ENCODE data around the gene RNF222.

RNF222 gene

DNA sequence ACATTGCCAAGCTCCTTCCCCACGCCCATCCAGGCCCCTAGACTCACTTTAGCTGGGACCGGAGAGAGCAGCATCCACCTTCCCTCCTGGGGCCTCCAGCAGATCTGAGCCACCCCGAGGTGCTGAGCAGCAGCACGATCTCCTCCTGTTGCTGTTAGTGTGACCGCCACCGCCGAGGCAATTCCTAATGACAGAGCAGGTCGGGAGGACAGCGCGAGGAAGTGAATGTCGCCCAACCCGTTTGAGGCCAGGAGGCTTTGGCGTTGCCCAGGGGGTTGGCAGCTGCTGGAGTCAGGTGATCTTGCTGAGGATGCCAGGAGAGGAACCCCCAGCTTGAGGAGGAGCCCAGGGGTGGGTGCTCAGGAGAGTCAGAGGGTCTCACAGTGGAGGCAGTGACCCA, at the start of gene RNF222:
Gene RNF222 (minus strand): TSS at position 192 of the 400 bp plus-strand sequence. CDS start 4,366 bp downstream, outside the sequence.
- Histone ChIP-seq H3K9me3 (ENCODE audit: low read depth, low read length) (no peaks in the 10 kb centered on the region), H3K27ac (no peak within 1 kb of the TSS), H3K9ac (ENCODE audit: insufficient read length) (no peak within 1 kb of the TSS), H3K4me3 (no peak within 1 kb of the TSS), H3K36me3 (ENCODE audit: insufficient read depth, low read length) (no peaks in the 10 kb centered on the region)
- DNase-seq (ENCODE audit: low read depth, low spot score) = no peak
- TF ChIP-seq POLR2AphosphoS5 (IDR thresholded peaks at IDR 0.05; ENCODE audit: borderline replicate concordance, low read depth, low read length) (no peak), EZH2 (IDR thresholded peaks at IDR 0.05) (no peak), FOXP2 (optimal IDR thresholded peaks at IDR 0.05; ENCODE audit: control extremely low read depth, extremely low read length, insufficient read depth) (no peak)

GRCh38 chr17:8445536-8445935, 47.9 kb upstream of the RNF222 start:
- H3K36me3 ChIP-seq (ENCODE audit: insufficient read depth, low read length) = peaks cover 28% of the 10 kb centered on the region
- no peak for DNase-seq (ENCODE audit: low read depth, low spot score)
- peak overlapping the region; percentile 72 for H3K4me3 ChIP-seq
- peak overlapping the region; percentile 89 for H3K27ac ChIP-seq
- H3K9me3 ChIP-seq (ENCODE audit: low read depth, low read length) = no peaks in the 10 kb centered on the region
- H3K9ac ChIP-seq (ENCODE audit: insufficient read length) = peak overlapping the region; percentile 58
- TF ChIP-seq POLR2AphosphoS5 (IDR thresholded peaks at IDR 0.05; ENCODE audit: borderline replicate concordance, low read depth, low read length) = no peak
- TF ChIP-seq EZH2 (IDR thresholded peaks at IDR 0.05) = no peak
- no peak for TF ChIP-seq FOXP2 (optimal IDR thresholded peaks at IDR 0.05; ENCODE audit: control extremely low read depth, extremely low read length, insufficient read depth)

GRCh38 chr17:8444494-8444893, 46.9 kb upstream of the RNF222 start:
- peaks cover 25% of the 10 kb centered on the region for H3K36me3 ChIP-seq (ENCODE audit: insufficient read depth, low read length)
- no peak for TF ChIP-seq FOXP2 (optimal IDR thresholded peaks at IDR 0.05; ENCODE audit: control extremely low read depth, extremely low read length, insufficient read depth)
- no peak for TF ChIP-seq POLR2AphosphoS5 (IDR thresholded peaks at IDR 0.05; ENCODE audit: borderline replicate concordance, low read depth, low read length)
- TF ChIP-seq EZH2 (IDR thresholded peaks at IDR 0.05) = no peak
- no peak overlapping the region for H3K9ac ChIP-seq (ENCODE audit: insufficient read length)
- peak overlapping the region; percentile 15; the same call in 1 of the 2 replicates for H3K4me3 ChIP-seq
- H3K9me3 ChIP-seq (ENCODE audit: low read depth, low read length) = no peaks in the 10 kb centered on the region
- DNase-seq (ENCODE audit: low read depth, low spot score) = no peak
- peak overlapping the region; percentile 89; the same call in 1 of the 2 replicates for H3K27ac ChIP-seq

GRCh38 chr17:8443756-8444155, 46.1 kb upstream of the RNF222 start:
- H3K9ac ChIP-seq (ENCODE audit: insufficient read length) = no peak overlapping the region

DNA sequence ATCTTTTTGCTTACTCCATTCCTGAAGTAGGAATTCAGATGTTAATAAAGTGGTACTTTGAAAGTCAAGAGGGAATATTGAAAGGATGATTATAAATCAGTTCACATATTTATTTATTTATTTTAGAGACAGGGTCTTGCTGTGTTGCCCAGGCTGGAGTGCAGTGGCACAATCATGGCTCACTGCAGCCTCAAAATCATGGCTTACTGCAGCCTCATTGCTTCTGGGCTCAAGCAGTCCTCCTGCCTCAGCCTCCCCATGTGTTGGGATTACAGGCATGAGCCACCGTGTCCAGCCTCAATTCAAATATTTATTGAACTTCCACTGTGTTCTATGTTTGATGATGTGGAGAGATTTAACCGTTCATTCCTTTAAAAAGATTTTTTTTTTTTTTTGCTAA, 44.7 kb upstream of the RNF222 start:
- Histone ChIP-seq H3K4me3 (no peak overlapping the region), H3K36me3 (ENCODE audit: insufficient read depth, low read length) (peaks cover 17% of the 10 kb centered on the region), H3K9ac (ENCODE audit: insufficient read length) (no peak overlapping the region), H3K9me3 (ENCODE audit: low read depth, low read length) (no peaks in the 10 kb centered on the region), H3K27ac (no peak overlapping the region)
- no peak for DNase-seq (ENCODE audit: low read depth, low spot score)
- TF ChIP-seq FOXP2 (optimal IDR thresholded peaks at IDR 0.05; ENCODE audit: control extremely low read depth, extremely low read length, insufficient read depth) = no peak
- no peak for TF ChIP-seq POLR2AphosphoS5 (IDR thresholded peaks at IDR 0.05; ENCODE audit: borderline replicate concordance, low read depth, low read length)
- no peak for TF ChIP-seq EZH2 (IDR thresholded peaks at IDR 0.05)

More at GRCh38 chr17:8443756-8444155, 46.1 kb upstream of the RNF222 start:
- no peaks in the 10 kb centered on the region for H3K9me3 ChIP-seq (ENCODE audit: low read depth, low read length)
- peak overlapping the region; percentile 89; the same call in 1 of the 2 replicates for H3K27ac ChIP-seq
- H3K36me3 ChIP-seq (ENCODE audit: insufficient read depth, low read length) = peaks cover 23% of the 10 kb centered on the region
- TF ChIP-seq EZH2 (IDR thresholded peaks at IDR 0.05) (no peak), POLR2AphosphoS5 (IDR thresholded peaks at IDR 0.05; ENCODE audit: borderline replicate concordance, low read depth, low read length) (no peak), FOXP2 (optimal IDR thresholded peaks at IDR 0.05; ENCODE audit: control extremely low read depth, extremely low read length, insufficient read depth) (no peak)
- no peak for DNase-seq (ENCODE audit: low read depth, low spot score)
- no peak overlapping the region for H3K4me3 ChIP-seq

DNA sequence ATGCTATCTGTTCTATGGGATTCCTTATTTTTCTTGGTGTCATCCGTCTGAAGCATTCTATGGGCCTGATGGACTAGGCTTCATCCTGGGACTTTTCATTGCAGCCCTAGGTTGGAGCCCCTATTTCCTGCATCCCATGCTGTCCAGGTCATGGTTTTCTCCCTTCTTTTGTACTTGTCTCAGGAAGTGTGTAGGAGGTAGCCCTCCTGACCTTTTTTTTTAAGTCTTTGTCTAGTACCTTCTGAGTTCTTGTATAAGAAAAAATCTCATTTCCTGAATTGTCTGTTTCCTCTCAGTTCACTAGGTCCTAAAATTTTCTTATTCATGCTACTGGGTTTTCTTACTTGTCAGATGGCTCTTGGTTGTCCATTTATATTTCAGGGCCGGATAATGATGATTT, 44.1 kb upstream of the RNF222 start:
- no peak overlapping the region for H3K4me3 ChIP-seq
- H3K9ac ChIP-seq (ENCODE audit: insufficient read length) = no peak overlapping the region
- TF ChIP-seq EZH2 (IDR thresholded peaks at IDR 0.05) (no peak), POLR2AphosphoS5 (IDR thresholded peaks at IDR 0.05; ENCODE audit: borderline replicate concordance, low read depth, low read length) (no peak), FOXP2 (optimal IDR thresholded peaks at IDR 0.05; ENCODE audit: control extremely low read depth, extremely low read length, insufficient read depth) (no peak)
- H3K27ac ChIP-seq = peak overlapping the region; percentile 55
- no peak for DNase-seq (ENCODE audit: low read depth, low spot score)
- peaks cover 17% of the 10 kb centered on the region for H3K36me3 ChIP-seq (ENCODE audit: insufficient read depth, low read length)
- H3K9me3 ChIP-seq (ENCODE audit: low read depth, low read length) = no peaks in the 10 kb centered on the region

- H3K9me3 ChIP-seq (ENCODE audit: low read depth, low read length) = no peaks in the 10 kb centered on the region
- DNase-seq (ENCODE audit: low read depth, low spot score) = no peak
These were observed 42.1 kb upstream of the RNF222 start for GRCh38 chr17:8439681-8440080.

DNA sequence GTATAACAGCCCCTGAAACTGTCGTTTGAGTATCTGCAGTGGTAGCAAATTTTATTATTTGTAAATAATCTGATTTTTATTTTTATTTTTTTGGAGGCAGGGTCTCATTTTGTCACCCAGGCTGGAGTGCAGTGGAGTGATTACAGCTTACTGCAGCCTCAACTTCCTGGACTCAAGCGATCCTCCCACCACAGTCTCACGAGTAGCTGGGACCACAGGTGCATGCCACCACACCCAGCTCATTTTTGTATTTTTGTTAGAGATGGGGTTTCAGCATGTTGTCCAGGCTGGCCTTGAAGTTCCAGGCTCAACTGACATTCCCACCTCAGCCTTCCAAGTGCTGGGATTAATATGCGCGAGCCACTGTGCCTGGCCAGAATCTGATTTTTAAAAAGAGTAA, 40.8 kb upstream of the RNF222 start:
- Histone ChIP-seq H3K27ac (no peak overlapping the region), H3K9ac (ENCODE audit: insufficient read length) (no peak overlapping the region), H3K9me3 (ENCODE audit: low read depth, low read length) (no peaks in the 10 kb centered on the region), H3K4me3 (no peak overlapping the region), H3K36me3 (ENCODE audit: insufficient read depth, low read length) (peaks cover 12% of the 10 kb centered on the region)
- DNase-seq (ENCODE audit: low read depth, low spot score) = no peak
- TF ChIP-seq EZH2 (IDR thresholded peaks at IDR 0.05) (no peak), POLR2AphosphoS5 (IDR thresholded peaks at IDR 0.05; ENCODE audit: borderline replicate concordance, low read depth, low read length) (no peak), FOXP2 (optimal IDR thresholded peaks at IDR 0.05; ENCODE audit: control extremely low read depth, extremely low read length, insufficient read depth) (no peak)

More at GRCh38 chr17:8439681-8440080, 42.1 kb upstream of the RNF222 start:
- H3K9ac ChIP-seq (ENCODE audit: insufficient read length) = no peak overlapping the region
- no peak overlapping the region for H3K4me3 ChIP-seq
- no peak overlapping the region for H3K27ac ChIP-seq
- H3K36me3 ChIP-seq (ENCODE audit: insufficient read depth, low read length) = peaks cover 16% of the 10 kb centered on the region
- TF ChIP-seq POLR2AphosphoS5 (IDR thresholded peaks at IDR 0.05; ENCODE audit: borderline replicate concordance, low read depth, low read length) = no peak
- no peak for TF ChIP-seq EZH2 (IDR thresholded peaks at IDR 0.05)
- no peak for TF ChIP-seq FOXP2 (optimal IDR thresholded peaks at IDR 0.05; ENCODE audit: control extremely low read depth, extremely low read length, insufficient read depth)

DNA sequence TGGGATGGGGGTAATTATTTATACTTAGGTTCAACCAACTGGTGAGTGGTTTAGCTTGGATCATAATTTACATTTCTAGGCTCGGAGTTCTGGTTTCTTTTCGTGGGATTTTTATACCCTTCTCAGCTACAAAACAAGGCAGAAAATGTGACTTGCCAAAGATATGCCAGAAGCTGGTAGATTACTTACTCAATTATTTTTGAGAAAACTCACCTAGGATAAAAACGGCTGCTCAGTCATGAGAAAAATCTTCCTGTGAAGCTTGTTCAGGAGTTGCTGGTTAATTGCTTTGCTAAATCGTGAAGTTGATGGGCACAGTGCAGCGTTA, 39.2 kb upstream of the RNF222 start:
- TF ChIP-seq POLR2AphosphoS5 (IDR thresholded peaks at IDR 0.05; ENCODE audit: borderline replicate concordance, low read depth, low read length) = no peak
- no peak for TF ChIP-seq EZH2 (IDR thresholded peaks at IDR 0.05)
- TF ChIP-seq FOXP2 (optimal IDR thresholded peaks at IDR 0.05; ENCODE audit: control extremely low read depth, extremely low read length, insufficient read depth) = no peak

More for the DNA sequence above, 39.2 kb upstream of the RNF222 start:
- peak overlapping the region; percentile 92 for H3K4me3 ChIP-seq
- no peaks in the 10 kb centered on the region for H3K9me3 ChIP-seq (ENCODE audit: low read depth, low read length)
- no peak for DNase-seq (ENCODE audit: low read depth, low spot score)
- no peak overlapping the region for H3K27ac ChIP-seq
- peaks cover 12% of the 10 kb centered on the region for H3K36me3 ChIP-seq (ENCODE audit: insufficient read depth, low read length)
- peak overlapping the region; percentile 95 for H3K9ac ChIP-seq (ENCODE audit: insufficient read length)
